Sigmoid colon (tissue), 7 donors: ENCODE data around the gene CYTH1. TPM values are rescaled to one million over a fixed set of nuclear protein-coding genes. Genes with fewer than 3 reads are reported as not detected.

Experiments
- DNase-seq: peaks from one replicate; pipeline ENCODE4 v3.0.0-alpha.2; 2019
- H3K27ac ChIP-seq, 4 donors: fragments of 200-600 bp; sonication (generic); one replicate each; pipeline ENCODE4 v1.5.1; 2016 to 2019; ENCODE audit warnings: mild to moderate bottlenecking in 1 of 4
- H3K27me3 ChIP-seq, 3 donors: fragments of 200-600 bp; sonication (generic); one replicate each; pipeline ENCODE4 v1.5.1; 2019; ENCODE audit warnings: mild to moderate bottlenecking in 1 of 3
- H3K36me3 ChIP-seq, 4 donors: fragments of 200-600 bp; sonication (generic); one replicate each; pipeline ENCODE4 v1.5.1; 2016 to 2019
- H3K4me1 ChIP-seq, 4 donors: fragments of 200-600 bp; sonication (generic); one replicate each; pipeline ENCODE4 v1.5.1; 2017 to 2019
- H3K4me3 ChIP-seq, 4 donors: fragments of 200-600 bp; sonication (generic); one replicate each; pipeline ENCODE4 v1.5.1; 2017 to 2019; ENCODE audit warnings: mild to moderate bottlenecking in 2 of 4, moderate library complexity in 1 of 4
- H3K9me3 ChIP-seq, 4 donors: fragments of 200-600 bp in 3 of 4; sonication (generic) in 3 of 4; one replicate each; pipeline versions ENCODE4 v1.5.1 to v1.6.1; 2013 to 2019
- CTCF ChIP-seq, 4 experiments: fragments of 450-650 bp in 3 of 4; fragments of 200-600 bp in 1 of 4; IDR thresholded peaks; one replicate each; pipeline ENCODE4 v1.5.1; 2016 to 2019; ENCODE audit warnings: antibody characterized with exemption in 4 of 4, mild to moderate bottlenecking in 3 of 4, moderate library complexity in 2 of 4
- EP300 ChIP-seq, 4 donors: sonication (generic); formaldehyde crosslinking; IDR thresholded peaks; one replicate each; pipeline ENCODE4 v1.6.1; 2017; ENCODE audit warnings: antibody characterized with exemption in 4 of 4
- POLR2A ChIP-seq, 2 donors: fragments of 450-650 bp; IDR thresholded peaks; one replicate each; pipeline ENCODE4 v1.6.1; 2016; ENCODE audit warnings: antibody characterized with exemption in 2 of 2, mild to moderate bottlenecking in 2 of 2, moderate library complexity in 2 of 2
- POLR2AphosphoS5 ChIP-seq, 4 donors: sonication (generic); formaldehyde crosslinking; IDR thresholded peaks; one replicate each; pipeline ENCODE4 v1.6.1; 2017; ENCODE audit warnings: antibody characterized with exemption in 4 of 4
- WGBS, 2 donors: extraction: QIAGEN DNeasy Blood & Tissue Kit; methylation state at CpG; one replicate each; pipeline ENCODE4 v1.1.7; 2013; 5-methylcytosine and 5-hydroxymethylcytosine counted together
- intact Hi-C: fragments of 100-400 bp; cut with DNase I; formaldehyde crosslinking; loops from one replicate; pipeline ENCODE4 v1.15.1; 2023
- polyA plus RNA-seq, 3 donors: library from polyadenylated mRNA; stranded (reverse); fragments of 200-250 nt; gene quantifications; one replicate each; pipeline ENCODE4 v1.2.3, GENCODE V29; 2013
- total RNA-seq, 4 donors: library from RNA; depleted of rRNA; stranded (reverse); fragments of >200 nt; gene quantifications; one replicate each; pipeline ENCODE4 v1.1.0, GENCODE V29; 2016
- donor health status: healthy with polysubstance abuse.
- donor health status: Bipolar disorder and iron deficiency.
- donor health status: healthy.

CYTH1 gene
- total and polyA plus RNA-seq, 7 donors = 26.7 to 83.8 (median 38.5) TPM

DNA sequence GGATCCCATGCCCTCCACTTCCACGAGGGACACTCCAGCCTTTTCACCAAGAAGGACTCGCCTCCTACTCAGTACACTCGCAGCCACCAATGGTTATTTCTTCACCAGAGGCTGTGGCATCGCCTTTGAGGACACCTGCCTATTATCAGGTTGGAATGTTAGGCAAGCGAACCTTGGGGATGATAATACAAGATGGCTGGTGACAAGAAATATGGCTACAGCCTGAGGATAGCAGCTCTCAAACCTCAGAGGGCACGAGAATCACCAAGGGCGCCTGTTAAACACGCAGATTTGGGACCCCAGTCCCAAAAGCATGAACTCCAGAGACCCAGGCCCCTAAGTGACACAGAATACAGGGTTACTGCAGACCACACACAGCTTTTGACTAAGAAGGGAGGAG is 58.1 kb downstream of the CYTH1 start:
- Histone ChIP-seq H3K4me1 (peaks cover 0 to 60% (median 52%) of the 10 kb centered on the region in 4 donors), H3K4me3 (no peak overlapping the region), H3K36me3 (no peaks in the 10 kb centered on the region), H3K27ac (peak overlapping the region; percentile 77 to 82 (median 80)), H3K9me3 (no peaks in the 10 kb centered on the region), H3K27me3 (no peaks in the 10 kb centered on the region)
- no peak for TF ChIP-seq CTCF (IDR thresholded peaks at IDR 0.05)
- TF ChIP-seq EP300 (IDR thresholded peaks at IDR 0.05) = no peak
- TF ChIP-seq POLR2AphosphoS5 (IDR thresholded peaks at IDR 0.05) = no peak
- 84 to 86% methylated on average over 8 of the region's 8 CpGs for WGBS, 2 donors
- intact Hi-C loops = no loop called here
- no peak for DNase-seq

DNA sequence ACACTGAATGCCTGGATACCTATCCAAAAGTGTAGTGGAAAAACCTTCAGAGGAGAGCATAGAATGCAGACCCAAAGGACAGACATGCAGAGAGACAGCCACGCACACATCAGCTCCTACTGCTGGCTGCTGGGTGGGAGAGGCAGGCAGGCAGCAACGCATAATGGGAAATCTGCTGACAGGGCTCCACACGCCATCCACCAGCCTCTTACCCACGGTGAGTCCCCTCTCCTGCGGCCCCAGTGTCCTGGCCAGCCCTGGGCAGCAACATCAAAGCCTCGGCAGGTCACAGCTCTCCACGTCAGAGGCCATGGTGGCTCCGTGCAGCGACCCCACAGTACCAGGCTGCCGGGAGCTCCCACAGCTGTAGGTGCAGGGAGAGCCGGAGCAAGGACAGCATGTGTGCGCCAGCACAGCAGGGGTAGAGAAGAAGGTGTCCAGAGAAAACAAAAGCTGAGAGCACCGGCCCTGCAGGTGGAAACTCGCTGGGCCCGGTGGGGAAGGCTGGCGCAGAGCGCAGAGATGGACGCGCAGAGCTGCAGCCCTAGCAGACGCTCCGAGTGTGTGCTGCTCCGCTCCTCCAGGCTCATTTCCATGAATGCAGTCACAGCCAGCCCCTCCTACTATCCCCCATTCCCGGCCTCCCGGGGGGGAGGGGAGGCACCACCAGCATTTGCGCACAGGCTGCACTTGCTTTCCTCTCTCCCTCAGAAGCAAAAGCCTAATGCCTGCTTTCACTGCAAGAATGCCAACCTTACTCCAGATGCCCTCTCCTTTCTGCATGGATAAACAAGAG is 58.9 kb downstream of the CYTH1 start:
- no peaks in the 10 kb centered on the region for H3K9me3 ChIP-seq
- intact Hi-C loops = no loop called here
- no peaks in the 10 kb centered on the region for H3K36me3 ChIP-seq
- no peaks in the 10 kb centered on the region for H3K27me3 ChIP-seq
- H3K27ac ChIP-seq = peak overlapping the region; percentile 77 to 82 (median 80)
- DNase-seq = peak; percentile 89
- TF ChIP-seq POLR2A (IDR thresholded peaks at IDR 0.05) (peak in 1 of 2 donors; percentile 14), CTCF (IDR thresholded peaks at IDR 0.05) (no peak), POLR2AphosphoS5 (IDR thresholded peaks at IDR 0.05) (peak; percentile 27 to 78 (median 72))
- peak overlapping the region; percentile 30 to 56 (median 49) for H3K4me3 ChIP-seq
- 75 to 82% methylated on average over 25 of the region's 25 CpGs for WGBS, 2 donors
- peaks cover 0 to 68% (median 59%) of the 10 kb centered on the region in 4 donors for H3K4me1 ChIP-seq

DNA sequence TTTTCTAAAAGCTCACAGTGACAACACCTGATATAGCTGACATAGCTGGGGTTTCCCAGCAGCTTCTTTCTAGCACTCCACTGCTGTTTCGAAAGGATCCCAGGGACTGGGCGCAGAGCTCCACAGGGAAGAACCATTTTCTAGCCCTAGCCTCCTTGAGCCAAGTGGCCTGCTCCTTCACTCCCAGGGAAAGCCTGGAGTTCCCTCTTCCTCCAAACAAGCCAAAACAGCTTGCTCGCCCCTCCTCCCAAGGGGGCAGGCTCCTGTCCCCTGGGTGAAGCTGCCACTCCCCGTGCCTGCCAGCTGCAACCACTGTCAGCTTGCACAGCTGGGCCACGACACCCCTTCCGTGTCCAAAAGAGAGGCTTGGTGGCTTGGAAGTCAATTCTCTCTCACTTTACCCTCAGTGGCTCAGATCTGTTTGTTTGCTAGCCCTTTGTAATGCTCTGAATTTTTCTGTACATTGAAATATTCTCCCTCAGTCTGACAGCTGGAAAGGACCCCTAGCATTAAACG is 59.8 kb downstream of the CYTH1 start:
- peak overlapping the region; percentile 77 to 82 (median 80) for H3K27ac ChIP-seq
- no peak for TF ChIP-seq EP300 (IDR thresholded peaks at IDR 0.05)
- no peak for TF ChIP-seq POLR2AphosphoS5 (IDR thresholded peaks at IDR 0.05)
- no peak for TF ChIP-seq CTCF (IDR thresholded peaks at IDR 0.05)
- no peak for TF ChIP-seq POLR2A (IDR thresholded peaks at IDR 0.05)
- H3K4me1 ChIP-seq = peaks cover 0 to 77% (median 67%) of the 10 kb centered on the region in 4 donors
- peak overlapping the region; percentile 30 to 56 (median 49) for H3K4me3 ChIP-seq
- whole genome bisulfite sequencing, 2 donors = 35 to 44% methylated on average over 7 of the region's 7 CpGs
- no peaks in the 10 kb centered on the region for H3K9me3 ChIP-seq
- H3K36me3 ChIP-seq = no peaks in the 10 kb centered on the region
- H3K27me3 ChIP-seq = no peaks in the 10 kb centered on the region
- DNase-seq = peak; percentile 77
- intact Hi-C loops = no loop called here

DNA sequence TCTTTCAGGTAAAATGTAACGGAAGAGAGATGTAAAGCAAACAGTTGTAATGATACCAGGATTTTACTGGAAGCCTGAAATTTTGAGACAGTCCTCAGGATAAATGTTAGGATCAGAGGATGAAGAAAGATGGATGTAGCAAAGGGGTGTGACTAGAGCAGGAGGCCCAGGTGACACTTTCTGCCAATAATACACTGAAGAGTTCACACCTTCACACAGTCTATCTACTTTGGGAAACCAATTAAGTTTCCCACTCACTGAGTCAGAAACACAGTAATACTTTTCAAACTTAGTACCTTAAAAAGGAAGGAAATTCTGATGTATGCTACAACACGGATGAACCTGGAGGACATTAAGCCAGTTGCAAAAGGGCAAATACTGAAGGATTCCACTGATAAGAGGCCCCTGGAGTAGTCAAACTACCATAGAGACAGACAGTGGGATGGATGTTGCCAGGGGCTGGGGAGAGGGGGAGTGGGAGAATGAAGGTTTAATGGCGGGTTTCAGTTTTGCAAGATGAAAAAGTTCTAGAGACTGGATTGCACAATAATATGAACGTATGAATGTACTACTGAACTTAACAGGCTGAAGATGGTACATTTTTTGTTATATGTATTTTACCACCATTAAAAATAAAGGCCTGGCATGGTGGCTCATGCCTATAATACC is 62.3 kb downstream of the CYTH1 start:
- Histone ChIP-seq H3K4me1 (peaks cover 0 to 94% (median 84%) of the 10 kb centered on the region in 4 donors), H3K36me3 (no peaks in the 10 kb centered on the region), H3K27me3 (no peaks in the 10 kb centered on the region), H3K4me3 (no peak overlapping the region), H3K27ac (peak overlapping the region in 2 of 4 donors; percentile 11 to 81), H3K9me3 (no peaks in the 10 kb centered on the region)
- no peak for DNase-seq
- 61 to 66% methylated on average over 4 of the region's 4 CpGs for WGBS, 2 donors
- intact Hi-C loops = loop anchor here (5.0 kb wide), 1 partner anchor 63 kb away; the partner anchor contains the start of gene CYTH1
- no peak for TF ChIP-seq POLR2AphosphoS5 (IDR thresholded peaks at IDR 0.05)
- no peak for TF ChIP-seq CTCF (IDR thresholded peaks at IDR 0.05)
- no peak for TF ChIP-seq POLR2A (IDR thresholded peaks at IDR 0.05)
- no peak for TF ChIP-seq EP300 (IDR thresholded peaks at IDR 0.05)
